NB4 (cell line): ENCODE results near the gene SYP.

Source experiments
- POLR2A ChIP-seq: IDR thresholded peaks from 2 replicates; pipeline ENCODE4 v1.6.1; 2011; ENCODE audit warnings: mild to moderate bottlenecking; ENCODE audit not compliant: insufficient read length; ENCODE audit errors: extremely low read depth
- TF ChIP-seq, protein P1 (sequence below): IDR thresholded peaks from one replicate; pipeline ENCODE4 v1.5.1; 2012; ENCODE audit warnings: low read depth, low read length

DNA sequence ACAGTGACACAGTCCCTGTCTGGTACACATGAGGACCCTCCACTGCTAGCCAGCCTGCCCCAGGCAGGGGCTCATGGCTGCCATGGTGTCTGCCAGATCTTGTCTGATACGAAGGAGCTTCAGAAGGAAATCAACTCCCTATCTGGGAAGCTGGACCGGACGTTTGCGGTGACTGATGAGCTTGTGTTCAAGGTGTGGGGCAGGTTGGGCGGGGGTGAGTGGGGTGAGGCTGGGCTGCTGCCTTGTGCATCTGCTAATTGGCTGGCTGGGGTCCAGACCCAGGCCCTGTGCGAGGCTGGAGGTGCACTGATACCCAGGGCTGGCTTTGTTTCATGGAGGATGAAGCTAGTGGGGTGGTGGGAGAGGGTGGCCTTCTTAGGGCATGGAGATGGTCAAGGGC lies 49.1 kb upstream of the SYP start:
- TF ChIP-seq, protein P1, sequence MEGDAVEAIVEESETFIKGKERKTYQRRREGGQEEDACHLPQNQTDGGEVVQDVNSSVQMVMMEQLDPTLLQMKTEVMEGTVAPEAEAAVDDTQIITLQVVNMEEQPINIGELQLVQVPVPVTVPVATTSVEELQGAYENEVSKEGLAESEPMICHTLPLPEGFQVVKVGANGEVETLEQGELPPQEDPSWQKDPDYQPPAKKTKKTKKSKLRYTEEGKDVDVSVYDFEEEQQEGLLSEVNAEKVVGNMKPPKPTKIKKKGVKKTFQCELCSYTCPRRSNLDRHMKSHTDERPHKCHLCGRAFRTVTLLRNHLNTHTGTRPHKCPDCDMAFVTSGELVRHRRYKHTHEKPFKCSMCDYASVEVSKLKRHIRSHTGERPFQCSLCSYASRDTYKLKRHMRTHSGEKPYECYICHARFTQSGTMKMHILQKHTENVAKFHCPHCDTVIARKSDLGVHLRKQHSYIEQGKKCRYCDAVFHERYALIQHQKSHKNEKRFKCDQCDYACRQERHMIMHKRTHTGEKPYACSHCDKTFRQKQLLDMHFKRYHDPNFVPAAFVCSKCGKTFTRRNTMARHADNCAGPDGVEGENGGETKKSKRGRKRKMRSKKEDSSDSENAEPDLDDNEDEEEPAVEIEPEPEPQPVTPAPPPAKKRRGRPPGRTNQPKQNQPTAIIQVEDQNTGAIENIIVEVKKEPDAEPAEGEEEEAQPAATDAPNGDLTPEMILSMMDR, result no peak
- TF ChIP-seq POLR2A, result no peak
